Measurements from ENCODE around the gene LGR6.

The LGR6 gene

DNA sequence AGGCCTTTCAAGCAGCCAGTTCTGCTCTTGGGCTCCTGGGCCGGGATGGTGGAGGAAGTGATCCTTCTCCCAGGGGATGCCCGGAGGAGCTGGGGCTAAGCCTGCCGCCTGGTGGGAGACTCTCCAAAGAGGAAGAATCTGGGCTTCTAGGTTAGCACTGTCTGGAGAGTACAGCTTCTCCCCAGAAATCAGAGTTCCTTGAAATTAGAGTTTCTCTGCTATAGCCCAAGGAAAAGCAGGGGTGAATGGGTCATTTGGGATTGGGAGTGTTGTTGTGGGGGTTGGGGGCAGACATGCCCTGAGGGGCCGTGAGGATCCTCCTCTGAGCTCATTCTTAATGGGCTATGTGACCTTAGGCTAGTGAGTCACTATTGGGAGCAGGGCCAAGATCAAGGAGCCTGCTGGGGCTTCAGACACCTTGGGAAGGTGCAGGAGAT, 6.5 kb downstream of the LGR6 start:
- no peak for DNase-seq

DNA sequence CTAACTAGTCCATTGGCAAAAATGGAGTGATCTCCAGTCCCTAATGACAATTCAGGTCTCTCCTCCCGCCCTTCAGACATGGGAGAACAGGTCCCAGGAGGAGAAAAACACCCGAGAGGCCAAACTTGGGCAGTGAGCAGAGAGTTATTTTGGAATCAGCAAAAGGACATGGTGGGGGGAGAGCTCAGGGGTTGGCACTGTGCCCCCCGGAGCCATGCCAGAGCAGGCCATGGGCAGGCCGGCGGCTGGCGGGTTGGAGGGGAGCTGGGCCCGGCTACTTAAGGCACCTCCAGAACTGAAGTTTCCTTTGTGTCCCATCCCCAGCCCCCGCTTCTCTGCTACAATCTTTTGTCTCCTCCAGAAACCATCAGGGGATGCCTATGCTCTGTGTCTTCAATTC, 7.1 kb downstream of the LGR6 start:
- no peak for DNase-seq

DNA sequence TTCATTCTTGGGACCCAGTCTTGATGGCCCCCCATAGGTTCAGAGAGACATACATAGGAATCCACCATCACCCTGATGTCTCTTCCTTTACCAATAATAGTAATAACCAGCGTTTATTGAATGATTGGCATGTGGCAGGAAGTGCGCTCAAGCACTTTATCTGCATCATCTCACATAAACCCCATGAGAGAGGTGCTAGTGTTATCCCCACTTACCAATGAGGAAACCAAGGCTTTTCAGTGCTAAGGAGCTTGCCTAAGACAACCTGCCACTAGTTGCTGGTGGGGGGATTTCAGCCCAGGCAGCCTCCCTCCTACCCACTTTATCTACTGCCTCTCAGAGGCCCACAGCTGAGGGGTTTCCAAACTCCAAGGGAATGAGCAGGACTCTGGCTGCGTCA, 7.7 kb downstream of the LGR6 start:
- no peak for DNase-seq

DNA sequence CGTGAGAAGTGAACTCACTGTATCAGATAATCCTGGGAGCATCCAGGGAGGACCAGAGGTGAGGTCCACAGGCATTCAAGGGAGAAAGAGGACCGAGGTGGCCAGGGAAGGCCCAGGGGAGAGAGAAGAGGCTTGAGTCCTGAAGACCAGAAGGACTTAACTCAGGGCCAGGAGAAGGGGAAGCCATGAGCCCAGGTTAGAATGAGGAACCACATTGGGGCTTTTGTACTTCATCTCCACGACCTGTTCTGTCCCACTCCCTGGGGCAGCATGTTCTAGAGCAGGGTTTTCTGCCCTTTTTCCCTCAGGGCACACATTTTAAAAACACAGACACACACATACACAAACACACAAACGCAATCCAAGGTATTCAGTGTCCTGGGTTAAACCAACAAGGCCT, 8.4 kb downstream of the LGR6 start:
- DNase-seq: no peak

DNA sequence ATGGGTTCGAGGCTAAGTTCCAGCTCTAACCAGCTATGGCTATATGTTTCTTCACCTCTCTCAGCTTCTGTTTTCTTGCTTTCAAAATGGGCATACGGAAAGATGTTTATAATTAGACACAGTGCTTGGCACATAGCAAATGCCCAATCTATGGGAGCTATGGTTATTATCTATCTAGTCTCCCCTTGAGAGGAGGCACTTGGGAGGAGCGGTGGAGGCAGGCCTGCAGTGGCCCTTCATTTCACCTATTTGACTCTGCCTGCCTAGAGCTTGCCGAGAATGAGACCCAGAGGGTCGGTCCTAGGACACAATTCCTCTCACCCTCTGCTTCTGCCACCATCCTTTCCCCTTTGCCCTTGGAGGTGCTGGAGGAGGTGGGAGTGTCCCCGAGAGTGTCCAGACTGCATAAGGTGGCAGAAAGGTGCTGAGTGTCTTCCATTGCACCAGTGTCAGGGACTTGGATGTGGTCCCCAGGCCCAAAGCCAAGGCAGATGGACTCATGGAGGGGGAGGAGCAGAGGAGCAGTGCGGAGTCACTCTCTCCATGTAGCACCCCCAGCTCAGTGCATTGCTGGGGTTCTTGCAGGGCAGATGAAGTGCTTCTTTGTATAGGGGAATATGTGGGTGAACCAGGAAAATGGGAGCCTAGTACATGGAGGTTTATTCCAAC, 9.0 kb downstream of the LGR6 start:
- no peak for DNase-seq

DNA sequence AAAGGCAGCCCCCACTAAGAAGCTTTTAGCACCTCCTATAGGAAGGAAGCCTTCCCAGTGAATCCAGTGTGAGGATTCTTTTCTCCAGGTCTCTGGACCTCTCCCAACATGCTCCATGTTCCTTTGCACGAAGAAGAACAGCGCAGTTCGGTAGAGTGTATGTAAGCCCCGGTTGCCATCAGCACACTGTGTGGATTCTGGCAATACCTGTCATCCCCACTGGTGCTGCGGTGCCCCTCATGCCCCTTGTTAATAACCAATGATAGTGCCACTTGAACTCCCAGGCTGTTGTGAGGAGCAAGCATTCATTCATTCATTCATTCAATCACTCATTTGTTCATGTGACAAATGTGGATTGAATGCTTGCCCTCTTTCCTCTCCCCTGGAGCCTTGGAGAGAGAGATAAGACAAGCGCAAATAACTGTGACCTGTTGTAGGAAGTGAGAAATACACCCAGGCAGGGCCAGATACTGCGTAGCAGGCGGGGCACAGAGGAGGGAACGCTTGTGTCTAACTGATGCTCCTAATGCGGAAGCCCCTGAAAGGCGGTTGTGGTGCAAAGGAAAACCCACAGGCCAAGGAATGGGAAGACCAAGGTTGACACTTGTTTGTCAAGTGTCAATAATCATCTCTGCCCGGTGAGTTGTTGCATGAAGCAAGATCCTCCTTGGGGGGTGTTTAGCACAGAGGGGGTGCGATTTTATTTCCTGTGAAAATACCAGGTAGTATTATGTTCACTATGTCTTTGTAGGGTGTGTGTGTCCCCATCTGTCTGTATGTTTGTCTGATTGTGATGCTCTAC, 9.8 kb downstream of the LGR6 start:
- no peak for DNase-seq

DNA sequence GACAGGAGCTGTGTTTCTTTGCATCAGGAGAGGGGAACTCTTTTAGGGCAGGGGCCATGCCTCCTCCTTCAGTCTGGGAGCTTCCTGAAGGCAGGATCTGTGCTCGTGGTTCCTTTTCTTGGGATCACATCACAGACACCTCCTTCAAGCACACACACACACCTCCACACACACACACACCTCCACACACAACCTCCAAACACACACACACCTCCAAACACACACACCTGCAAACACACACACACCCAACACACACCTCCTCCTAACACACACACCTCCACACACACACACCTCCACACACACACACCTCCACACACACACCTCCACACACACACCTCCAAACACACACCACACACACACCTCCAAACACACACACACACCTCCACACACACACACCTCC, 10.5 kb downstream of the LGR6 start:
- no peak for DNase-seq

DNA sequence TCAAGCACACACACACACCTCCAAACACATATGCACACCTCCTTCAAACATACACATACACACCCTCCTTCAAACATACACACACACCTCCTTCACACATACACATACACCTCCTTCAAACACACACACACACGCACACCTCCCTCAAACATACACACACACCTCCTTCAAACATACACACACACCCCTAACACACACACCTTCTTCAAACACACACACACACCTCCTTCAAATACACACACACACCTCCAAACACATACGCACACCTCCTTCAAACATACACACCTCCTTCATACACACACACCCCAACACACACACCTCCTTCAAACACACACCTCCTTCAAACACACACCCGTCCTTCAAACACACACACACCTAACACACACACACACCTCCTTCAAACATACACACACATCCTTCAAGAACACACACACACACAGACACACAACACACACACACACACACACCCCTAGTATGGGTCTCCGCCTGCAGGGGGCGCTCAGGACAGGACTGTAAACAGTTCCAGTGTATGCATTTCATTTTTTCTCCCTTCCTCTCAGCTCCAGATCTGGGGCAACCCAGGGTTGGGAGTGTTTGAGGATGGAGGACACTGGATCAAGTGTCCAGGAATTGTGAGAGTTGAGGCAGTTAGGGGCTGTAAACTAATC, 12.1 kb downstream of the LGR6 start:
- no peak for DNase-seq

DNA sequence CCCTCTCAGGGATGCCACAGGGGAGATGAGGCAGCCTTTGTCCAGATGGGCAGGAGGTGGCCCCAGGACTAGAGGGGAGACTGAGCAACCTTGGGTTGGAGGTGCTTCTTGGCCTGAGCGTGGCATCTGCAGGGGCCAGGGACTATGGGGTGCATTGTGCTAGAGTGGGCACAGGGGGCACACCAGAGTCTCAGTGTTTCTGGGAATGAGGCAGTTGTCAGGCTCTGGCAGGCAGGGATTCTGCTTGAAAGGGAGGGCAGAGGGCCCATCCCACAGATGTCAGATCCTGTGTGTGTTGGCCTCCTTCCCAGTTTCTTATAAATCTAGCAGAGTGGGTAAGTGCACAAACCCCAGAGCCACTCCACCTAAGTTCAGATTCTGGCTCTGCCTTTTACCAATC, 13.7 kb downstream of the LGR6 start:
- no peak for DNase-seq

DNA sequence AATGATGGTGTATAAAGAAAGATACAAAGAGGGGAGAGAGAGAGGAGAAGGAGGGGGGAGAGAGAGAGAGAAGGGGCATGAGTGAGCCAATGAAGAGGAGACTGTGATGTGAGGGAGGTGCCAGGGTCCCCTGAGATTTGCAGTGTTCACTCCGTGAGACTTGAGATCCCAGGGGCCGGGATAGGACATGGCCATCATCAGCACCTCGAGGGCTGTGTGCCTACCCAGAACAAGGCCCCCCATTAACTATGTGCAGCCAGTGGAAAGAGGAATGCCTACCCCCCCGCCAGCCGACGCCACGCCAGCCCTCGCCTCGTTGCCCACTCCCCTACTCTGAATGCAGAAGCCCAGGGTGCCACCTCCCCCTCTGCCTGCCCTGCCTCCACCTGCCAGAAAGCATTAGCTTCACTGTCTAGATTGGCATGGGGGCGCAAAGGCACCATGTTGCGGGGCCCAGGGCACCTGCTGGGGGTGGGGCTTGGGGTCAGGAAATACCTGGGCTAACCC, 14.8 kb downstream of the LGR6 start:
- no peak for DNase-seq

DNA sequence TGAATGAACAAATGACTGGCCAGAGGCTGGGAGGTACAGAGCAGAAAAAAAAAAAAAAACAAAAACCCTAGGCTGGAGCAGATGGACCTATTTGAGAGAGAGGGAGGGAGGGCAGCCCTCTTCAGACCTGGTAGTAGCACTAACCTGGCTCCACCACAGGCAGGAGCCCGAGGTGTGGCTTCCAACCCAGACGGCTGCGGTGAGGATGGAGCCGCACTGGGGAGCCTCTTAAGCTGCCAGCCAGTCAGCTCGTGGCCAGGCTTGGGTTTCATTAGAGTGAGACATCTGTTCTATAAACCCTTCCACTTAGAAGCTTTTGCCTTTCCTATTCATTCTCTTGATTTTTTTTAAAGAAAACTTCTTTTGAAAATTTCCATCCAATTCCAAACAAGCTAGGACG, 16.8 kb downstream of the LGR6 start:
- DNase-seq: no peak

DNA sequence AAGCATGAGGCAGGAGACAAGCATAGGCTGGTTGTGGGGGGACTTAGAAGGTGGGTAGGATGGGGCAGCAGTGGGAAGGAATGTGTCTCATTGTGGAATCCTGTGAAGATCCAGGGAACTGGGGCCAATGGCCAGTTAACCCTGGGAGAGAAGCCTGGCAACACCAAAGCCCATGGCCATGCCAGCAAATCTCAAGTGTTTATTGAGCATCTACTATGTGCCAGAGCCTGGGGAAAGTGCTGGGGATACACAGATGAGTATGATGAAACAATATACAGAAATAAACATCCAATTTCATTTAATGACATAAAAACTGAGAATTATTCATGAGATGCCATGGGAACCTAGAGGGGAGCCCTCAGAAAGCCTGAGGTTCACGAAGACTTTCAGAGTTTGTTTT, 17.4 kb downstream of the LGR6 start:
- no peak for DNase-seq

DNA sequence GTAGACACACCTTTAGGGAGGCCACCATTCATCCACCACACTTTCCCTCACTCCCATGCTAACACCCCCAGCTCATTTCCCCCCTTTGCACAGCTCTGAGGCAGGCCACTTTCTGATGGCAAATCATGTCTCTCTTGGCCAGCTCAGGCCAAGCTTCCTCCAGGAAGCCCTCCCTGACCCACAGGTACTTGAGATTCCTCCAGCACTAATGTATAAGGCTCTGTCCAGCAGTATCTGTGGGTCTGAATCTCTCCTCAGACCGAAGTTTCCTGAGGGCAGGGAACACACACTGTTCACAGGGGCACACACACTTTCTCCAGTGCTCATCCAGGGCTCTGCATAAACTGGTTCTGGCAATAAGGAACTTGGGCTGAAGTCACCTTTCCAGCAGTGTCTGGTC, 19.2 kb downstream of the LGR6 start:
- DNase-seq: no peak

DNA sequence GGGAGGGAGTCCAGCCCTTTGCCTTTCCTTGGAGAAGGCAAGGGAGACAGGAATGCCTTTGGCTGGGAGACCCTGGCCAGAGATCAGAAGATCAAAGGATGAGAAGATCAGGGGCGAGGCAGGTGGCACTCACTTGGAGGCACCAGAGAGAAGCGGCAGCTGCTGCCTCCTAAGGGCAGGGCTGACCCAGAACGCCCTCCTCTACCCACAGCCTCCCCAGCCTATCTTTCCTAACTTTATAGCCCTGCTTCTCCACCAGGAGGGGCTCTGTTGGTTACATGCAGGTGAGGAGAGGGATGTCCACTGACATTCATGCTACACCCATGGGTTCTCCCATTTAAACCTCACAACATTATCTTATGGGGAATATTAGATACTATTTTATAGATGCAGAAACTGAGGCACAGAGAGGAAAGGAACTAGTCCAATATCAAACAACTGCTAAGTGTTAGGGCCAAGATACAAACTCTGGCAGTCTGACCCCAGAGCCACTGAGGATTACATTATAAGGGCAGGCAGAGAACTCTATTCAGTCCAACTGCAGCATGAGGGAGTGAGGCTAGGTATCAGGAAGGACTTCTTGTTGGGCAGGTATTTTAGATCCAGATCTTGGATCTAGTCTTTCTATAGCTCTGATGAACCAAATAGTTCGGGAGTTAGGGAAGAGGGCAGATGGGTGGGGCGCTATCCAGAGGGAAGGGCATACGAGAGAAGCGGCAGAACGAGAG, 19.9 kb downstream of the LGR6 start:
- no peak for DNase-seq

DNA sequence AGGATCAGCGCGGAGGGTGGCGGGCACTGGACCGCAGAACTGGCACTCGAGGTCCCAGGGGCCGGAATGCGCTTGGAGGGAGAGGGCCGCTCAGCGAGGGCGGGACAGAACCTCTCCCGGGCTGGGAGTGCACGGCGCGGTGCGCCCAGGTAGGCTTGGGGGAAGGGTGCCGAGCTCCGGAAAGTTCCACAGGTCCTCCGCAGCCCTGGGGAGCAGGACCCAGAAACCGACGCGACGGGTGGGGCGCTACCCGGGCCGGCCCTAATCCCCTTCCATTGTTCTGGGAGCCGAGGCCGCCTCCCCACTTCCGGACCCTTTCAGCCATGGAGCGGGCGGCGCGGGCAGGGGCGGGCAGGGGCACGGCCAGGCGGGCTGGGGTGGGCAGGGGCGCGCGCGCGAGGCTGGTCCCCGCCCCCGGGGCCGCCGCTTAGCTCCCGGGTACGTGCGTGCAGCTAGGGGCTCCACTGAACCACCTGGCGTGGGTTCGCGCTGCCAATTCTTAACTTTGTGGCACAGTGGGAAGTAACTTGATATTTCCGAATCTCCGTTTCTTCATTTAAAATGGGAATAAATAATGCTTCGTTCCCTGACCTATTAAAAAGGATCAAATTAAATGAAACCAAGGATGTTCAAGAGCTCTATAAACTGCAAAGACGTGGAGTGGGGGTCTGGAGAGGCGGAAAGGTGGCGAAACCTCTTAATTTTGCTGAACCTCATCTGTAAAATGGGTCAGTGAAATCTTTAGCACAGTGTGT, 20.7 kb downstream of the LGR6 start:
- no peak for DNase-seq

DNA sequence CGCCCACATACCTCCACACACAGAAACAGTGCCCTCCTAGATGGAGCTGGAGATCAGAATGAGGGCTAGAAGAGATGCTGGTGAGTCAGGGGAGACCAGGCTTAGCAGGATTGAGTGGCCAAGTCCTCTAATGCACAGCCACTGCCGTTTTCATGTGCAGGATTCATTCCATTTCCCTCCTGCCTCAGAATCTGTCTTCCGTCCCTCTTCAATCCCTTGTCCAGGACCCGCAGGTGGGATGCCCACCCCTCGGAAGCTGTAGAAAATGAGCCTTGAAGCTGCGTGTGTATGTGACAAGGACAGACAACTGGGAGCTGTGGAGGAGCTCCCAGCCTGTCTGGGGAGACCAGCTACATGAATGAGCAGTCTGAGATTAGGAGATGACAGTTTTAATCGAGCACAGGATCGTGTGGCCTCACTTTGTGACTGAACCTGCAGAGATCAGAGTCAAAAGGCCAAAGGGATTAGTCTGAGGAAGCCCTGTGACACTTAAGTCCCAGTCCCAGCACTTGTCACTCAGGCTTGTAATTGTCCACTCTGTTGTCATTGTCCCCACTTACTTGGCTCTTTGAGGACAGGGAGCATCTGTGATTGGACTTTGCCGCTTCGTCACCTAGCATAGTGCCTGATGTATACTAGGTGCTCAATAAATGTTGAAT, 22.0 kb downstream of the LGR6 start:
- no peak for DNase-seq

DNA sequence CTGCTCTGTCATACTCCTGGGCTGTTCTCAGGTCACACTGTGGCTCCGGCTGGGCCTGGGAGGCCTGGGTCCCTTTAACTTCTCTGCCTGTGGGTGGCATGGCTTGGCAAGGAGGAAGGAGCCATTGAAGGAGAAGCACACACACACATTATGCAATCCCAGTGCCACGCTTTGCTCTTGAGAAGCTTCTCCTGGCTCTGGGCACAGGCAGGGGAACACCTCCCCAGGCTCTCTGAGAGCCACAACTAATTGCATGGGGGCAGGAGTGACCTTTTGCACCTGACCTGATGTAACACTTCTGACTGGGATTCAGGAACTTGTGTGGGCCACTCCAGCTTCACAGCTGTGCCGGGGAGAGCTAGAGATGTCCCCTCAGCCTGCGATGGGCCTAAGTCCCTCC, 23.1 kb downstream of the LGR6 start:
- no peak for DNase-seq

DNA sequence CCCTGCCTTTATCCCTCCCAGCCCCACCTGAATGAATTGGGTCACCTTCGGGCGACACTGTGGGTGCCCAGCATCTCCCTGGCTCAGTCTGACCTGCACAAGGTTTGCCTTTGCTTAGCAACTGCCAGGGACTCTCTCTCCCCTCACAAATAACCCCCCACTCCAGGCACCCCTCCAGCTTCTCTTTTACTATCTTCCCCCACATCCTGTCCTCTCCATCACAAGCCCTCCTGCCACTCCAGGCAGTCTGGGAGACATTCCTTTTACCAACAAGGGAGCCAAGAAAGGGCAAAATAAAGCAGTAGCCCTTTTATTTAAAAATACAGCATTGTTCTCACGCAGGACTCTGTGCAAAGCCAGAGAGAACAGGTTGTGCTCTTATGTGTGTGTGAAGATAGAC, 23.9 kb downstream of the LGR6 start:
- DNase-seq: no peak

DNA sequence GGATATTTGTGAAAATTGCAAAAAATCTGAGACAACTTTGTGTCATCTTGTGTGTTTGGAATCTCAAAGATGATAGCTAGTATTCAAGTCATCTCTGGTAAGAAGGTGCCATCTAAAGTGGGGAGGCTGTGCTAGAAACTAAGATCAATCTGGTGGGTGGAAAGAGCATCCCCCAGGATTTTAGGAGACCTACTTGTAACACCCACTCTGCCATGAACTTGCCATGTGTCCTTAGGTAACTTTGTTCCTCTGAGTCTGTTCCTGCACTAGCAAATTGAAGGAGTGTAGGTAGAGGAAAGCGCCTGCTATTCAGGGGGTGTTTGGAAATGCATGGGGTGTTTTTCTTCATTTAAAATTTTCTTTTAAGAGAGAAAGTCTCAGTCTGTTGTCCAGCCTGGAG, 24.4 kb downstream of the LGR6 start:
- no peak for DNase-seq

DNA sequence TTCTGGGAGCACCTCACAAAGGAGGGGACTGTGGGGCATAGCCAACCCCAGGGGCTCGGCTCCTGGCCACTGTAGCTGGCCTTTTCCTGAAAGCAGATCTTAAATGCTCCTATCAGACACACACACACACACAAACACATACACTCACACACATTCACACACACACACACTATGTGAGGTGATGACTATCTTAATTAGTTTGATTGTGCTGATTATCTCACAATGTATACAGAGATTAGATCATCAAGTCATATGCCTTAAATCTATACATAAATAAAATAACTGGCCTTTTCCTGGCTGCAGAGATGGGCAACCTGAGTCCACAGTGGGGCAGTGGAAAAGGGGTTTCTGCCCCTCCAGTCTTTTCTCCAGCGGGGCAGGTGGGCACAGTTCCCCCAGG, 27.1 kb downstream of the LGR6 start:
- DNase-seq: no peak

DNA sequence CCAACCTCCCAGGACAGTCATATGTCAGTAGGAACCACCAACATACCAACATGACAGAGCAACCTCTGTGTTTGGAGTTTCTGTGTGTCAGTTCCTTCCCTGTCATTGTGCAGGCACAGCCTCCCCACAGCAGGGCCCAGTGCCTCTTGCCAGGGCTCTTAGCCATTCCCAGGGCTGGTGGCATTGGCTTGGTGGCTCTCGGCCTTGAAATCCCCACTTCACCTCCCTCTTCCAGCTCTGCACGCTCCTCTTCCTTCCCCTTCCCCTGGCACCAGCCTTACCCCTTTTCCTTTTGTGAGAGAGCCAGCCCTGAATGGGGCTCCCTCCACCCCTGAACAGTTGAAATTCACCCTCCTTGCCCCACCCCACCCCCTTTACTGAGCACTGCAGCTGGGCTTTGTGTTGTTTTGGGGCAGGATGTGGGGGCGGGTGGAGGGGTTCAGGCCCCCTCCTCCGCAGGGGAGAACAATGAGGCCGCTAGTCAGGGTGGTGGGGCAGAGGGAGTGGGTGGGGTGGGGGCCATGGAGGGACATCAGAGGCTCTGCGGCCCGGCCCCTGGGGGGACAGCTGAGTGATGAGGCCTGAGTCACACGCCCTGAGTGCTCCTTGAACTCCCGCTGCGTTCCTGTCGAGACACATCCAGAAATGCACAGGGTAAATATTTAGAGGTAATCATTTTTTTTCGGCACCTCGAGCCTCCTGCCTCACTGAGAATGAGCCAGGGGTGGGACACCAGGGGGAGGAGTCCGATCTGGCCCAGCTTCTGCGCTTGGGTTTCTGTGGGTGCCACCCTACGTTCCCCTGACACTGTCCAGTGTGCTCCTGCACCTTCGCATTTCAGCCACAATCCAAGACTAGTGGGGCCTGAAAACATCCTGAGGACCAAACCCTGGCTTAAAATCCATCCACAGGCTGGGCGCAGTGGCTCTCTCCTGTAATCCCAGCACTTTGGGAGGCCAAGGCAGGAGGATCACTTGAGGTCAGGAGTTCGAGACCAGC, 28.6 kb downstream of the LGR6 start:
- DNase-seq: no peak
